Measurements from ENCODE around the gene GSN. TPM values are rescaled to one million over a fixed set of nuclear protein-coding genes. Genes with fewer than 3 reads are reported as not detected.

Gene GSN
- total and polyA plus RNA-seq, 2 of the 8 experiments (the other 6 are each of a cell fraction or from before 2014, with no cell fraction given), result 52.3 to 94.5 TPM

GRCh38 chr9:121328476-121328875 is 60.5 kb downstream of the GSN start:
- Histone ChIP-seq H3K79me2 (ENCODE audit: control insufficient read depth in 1 of 2, insufficient read depth in 2 of 2, low read length in 2 of 2) (no peaks in the 10 kb centered on the region), H4K8ac (ENCODE audit: extremely low read depth, insufficient read depth, low read length) (no peak overlapping the region), H2BK120ac (replicated peaks; ENCODE audit: low read depth, low read length) (no peak overlapping the region), H2BK12ac (ENCODE audit: low read depth, low read length) (no peak overlapping the region), H3K18ac (ENCODE audit: extremely low read depth, low read length) (no peak overlapping the region), H4K91ac (replicated peaks; ENCODE audit: insufficient read length, low read length) (no peak overlapping the region), H3K9ac (replicated peaks in 1 of 4; ENCODE audit: extremely low read depth in 1 of 4, low read depth in 3 of 4, low read length in 3 of 4) (no peak overlapping the region), H2AK5ac (ENCODE audit: low read depth, low read length) (no peak overlapping the region), H3K23me2 (ENCODE audit: low read depth, low read length) (no peaks in the 10 kb centered on the region), H2BK5ac (ENCODE audit: low read depth, low read length) (no peak overlapping the region), H2BK20ac (ENCODE audit: low read length) (no peak overlapping the region), H3K56ac (replicated peaks; ENCODE audit: insufficient read length, low read depth, low read length) (no peak overlapping the region), H3K9me3 (ENCODE audit: insufficient read depth in 2 of 2, low read depth in 1 of 2, low read length in 1 of 2) (no peaks in the 10 kb centered on the region), H3K4me3 (ENCODE audit: extremely low read depth in 1 of 4, insufficient read depth in 2 of 4, low read depth in 3 of 4, low read length in 4 of 4) (no peak overlapping the region), H3K27me3 (replicated peaks in 1 of 4; ENCODE audit: control insufficient read depth in 3 of 4, extremely low read depth in 1 of 4, insufficient read depth in 3 of 4, low read length in 3 of 4) (no peaks in the 10 kb centered on the region), H3K4me2 (ENCODE audit: insufficient read depth in 1 of 2, low read depth in 2 of 2, low read length in 2 of 2) (no peak overlapping the region), H3K36me3 (ENCODE audit: control insufficient read depth in 2 of 4, insufficient read depth in 4 of 4, low read length in 3 of 4) (peaks cover 0 to 8% (median 3%) of the 10 kb centered on the region in 4 experiments; a peak in 5 of 8 replicates), H2AFZ (ENCODE audit: low read length) (no peak overlapping the region), H3K23ac (ENCODE audit: insufficient read length) (no peak overlapping the region), H3K14ac (ENCODE audit: insufficient read length) (no peak overlapping the region), H3K79me1 (ENCODE audit: low read depth, low read length) (no peaks in the 10 kb centered on the region), H4K20me1 (replicated peaks in 1 of 2; ENCODE audit: control insufficient read depth in 1 of 2, insufficient read depth in 2 of 2, low read length in 2 of 2) (peaks cover 0 to 3% of the 10 kb centered on the region in 2 experiments), H3K4me1 (replicated peaks in 1 of 4; ENCODE audit: control insufficient read depth in 3 of 4, insufficient read depth in 4 of 4, low read length in 3 of 4) (no peaks in the 10 kb centered on the region), H4K5ac (ENCODE audit: insufficient read length, low read depth, low read length) (no peak overlapping the region), H3K27ac (ENCODE audit: low read depth, low read length) (no peak overlapping the region), H2BK15ac (ENCODE audit: low read length) (no peak overlapping the region), H3K4ac (replicated peaks; ENCODE audit: insufficient read length, low read depth, low read length) (no peak overlapping the region)
- ChIA-PET CTCF (ENCODE audit: partially characterized antibody) (interaction anchor here (1.0 to 2.5 kb wide), 6 partner anchors 11 to 73 kb away, joined by 3 to 8 read pairs (median 4); no protein-coding TSS in a partner anchor), POLR2A (ENCODE audit: partially characterized antibody) (no interaction called here)
- WGBS, 2 experiments (ENCODE audit: extremely low coverage in 1 of 2, insufficient coverage in 1 of 2, insufficient read length in 1 of 2, insufficient replicate concordance in 2 of 2, low coverage in 1 of 2, low lambda C conversion rate in 2 of 2, missing lambda C conversion rate in 1 of 2), result 83% methylated on average over 8 of the region's 8 CpGs; no CpG with 5 or more reads in 1 of the 2 experiments
- no peak for FAIRE-seq
- no peak for DNase-seq (ENCODE audit: low read depth in 1 of 2, low spot score in 2 of 2)
- TF ChIP-seq CREB1 (IDR thresholded peaks at IDR 0.05), result no peak
- TF ChIP-seq CHD2 (IDR thresholded peaks at IDR 0.05; ENCODE audit: low read length), result no peak
- TF ChIP-seq BACH1 (IDR thresholded peaks at IDR 0.05; ENCODE audit: low read length), result no peak
- TF ChIP-seq PHF8 (conservative IDR thresholded peaks at IDR 0.05; ENCODE audit: low read depth, low read length), result no peak
- TF ChIP-seq, protein P1, sequence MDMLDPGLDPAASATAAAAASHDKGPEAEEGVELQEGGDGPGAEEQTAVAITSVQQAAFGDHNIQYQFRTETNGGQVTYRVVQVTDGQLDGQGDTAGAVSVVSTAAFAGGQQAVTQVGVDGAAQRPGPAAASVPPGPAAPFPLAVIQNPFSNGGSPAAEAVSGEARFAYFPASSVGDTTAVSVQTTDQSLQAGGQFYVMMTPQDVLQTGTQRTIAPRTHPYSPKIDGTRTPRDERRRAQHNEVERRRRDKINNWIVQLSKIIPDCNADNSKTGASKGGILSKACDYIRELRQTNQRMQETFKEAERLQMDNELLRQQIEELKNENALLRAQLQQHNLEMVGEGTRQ (IDR thresholded peaks at IDR 0.05; ENCODE audit: low read length), result no peak
- no peak for TF ChIP-seq RBBP5 (IDR thresholded peaks at IDR 0.05; ENCODE audit: borderline replicate concordance, low read depth, low read length)
- TF ChIP-seq YY1 (IDR thresholded peaks at IDR 0.05; ENCODE audit: low read depth, low read length), result no peak
- no peak for TF ChIP-seq MAFK (IDR thresholded peaks at IDR 0.05; ENCODE audit: low read depth, low read length)
- no peak for TF ChIP-seq POU5F1 (IDR thresholded peaks at IDR 0.05; ENCODE audit: low read depth, low read length)
- TF ChIP-seq TCF12 (IDR thresholded peaks at IDR 0.05; ENCODE audit: low read depth, low read length), result no peak
- no peak for TF ChIP-seq TAF7 (optimal IDR thresholded peaks at IDR 0.05; ENCODE audit: borderline replicate concordance, low read depth, low read length)
- TF ChIP-seq CBX5 (IDR thresholded peaks at IDR 0.05; ENCODE audit: low read depth, low read length), result no peak
- no peak for TF ChIP-seq EZH2 (IDR thresholded peaks at IDR 0.05; ENCODE audit: low read depth, low read length, severe bottlenecking)
- no peak for TF ChIP-seq NRF1 (IDR thresholded peaks at IDR 0.05; ENCODE audit: low read depth, low read length)
- no peak for TF ChIP-seq BCL11A (IDR thresholded peaks at IDR 0.05; ENCODE audit: low read depth in 2 of 2, low read length in 2 of 2)

Data from H1 (cell line).